HepG2 (cell line): ENCODE measurements around the gene BABAM1. TPM values are rescaled to one million over a fixed set of nuclear protein-coding genes. Genes with fewer than 3 reads are reported as not detected.

ENCODE experiments used
- ZXDC ChIP-seq: sonication (generic); formaldehyde crosslinking; IDR thresholded peaks from 2 replicates; pipeline ENCODE4 v1.5.0; 2020; ENCODE audit warnings: mild to moderate bottlenecking, missing genetic modification reagents
- polyA plus RNA-seq, 8 experiments: library from polyadenylated mRNA; depleted of rRNA in 3 of 8; stranded (reverse) in 7 of 8; unstranded in 1 of 8; fragments of >200 nt; fragmentation: Illumina TruSeq in 4 of 8; extraction: Trizol in 4 of 8; gene quantifications; 2 replicates each; pipeline versions ENCODE4 v1.2.1 to v1.2.3, GENCODE V29; 2011 to 2016; ENCODE audit warnings: low read depth in 4 of 8, missing spikeins in 1 of 8, mixed read lengths in 1 of 8; ENCODE audit not compliant: insufficient read depth in 1 of 8
- total RNA-seq, 5 experiments: library from RNA; depleted of rRNA; stranded (reverse); fragments of >200 nt; fragmentation: Illumina TruSeq; extraction: Trizol; gene quantifications; 2 replicates each; pipeline ENCODE4 v1.2.3, GENCODE V29; 2016; ENCODE audit warnings: low read depth in 1 of 5
- TF ChIP-seq, protein P1 (sequence below): sonication (generic); formaldehyde crosslinking; IDR thresholded peaks from 2 replicates; pipeline ENCODE4 v1.4.0; 2020; ENCODE audit warnings: missing genetic modification reagents
- TF ChIP-seq, protein P2 (sequence below): sonication (generic); formaldehyde crosslinking; IDR thresholded peaks from 2 replicates; pipeline ENCODE4 v1.4.0; 2020; ENCODE audit warnings: missing genetic modification reagents

BABAM1 gene
- total and polyA plus RNA-seq, 2 of the 13 experiments (the other 11 are each of a cell fraction or from before 2014, with no cell fraction given), result 70.0 to 82.0 TPM

DNA sequence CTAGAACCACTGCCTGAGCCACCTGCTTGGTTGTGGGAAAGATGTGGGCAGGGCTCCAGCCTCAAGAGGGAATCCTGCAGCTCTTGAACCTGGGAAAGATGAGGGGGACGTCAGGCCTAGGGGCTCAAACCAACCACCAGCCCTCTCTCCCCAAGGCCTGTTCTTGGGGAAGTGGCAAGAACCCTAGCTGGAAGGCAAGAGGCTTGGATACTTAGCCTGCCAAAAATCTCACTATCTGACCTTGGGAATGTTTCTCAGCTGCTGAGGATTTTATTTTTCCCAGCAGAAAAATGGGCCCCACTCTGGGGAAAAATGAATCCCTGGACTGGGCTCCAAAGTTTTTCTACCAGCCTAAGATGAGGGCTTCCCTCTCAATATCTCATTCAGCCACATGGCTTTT lies 7.3 kb upstream of the BABAM1 start (continued):
- TF ChIP-seq ZXDC (CRISPR knock-in tag), result no peak
- TF ChIP-seq, protein P1, sequence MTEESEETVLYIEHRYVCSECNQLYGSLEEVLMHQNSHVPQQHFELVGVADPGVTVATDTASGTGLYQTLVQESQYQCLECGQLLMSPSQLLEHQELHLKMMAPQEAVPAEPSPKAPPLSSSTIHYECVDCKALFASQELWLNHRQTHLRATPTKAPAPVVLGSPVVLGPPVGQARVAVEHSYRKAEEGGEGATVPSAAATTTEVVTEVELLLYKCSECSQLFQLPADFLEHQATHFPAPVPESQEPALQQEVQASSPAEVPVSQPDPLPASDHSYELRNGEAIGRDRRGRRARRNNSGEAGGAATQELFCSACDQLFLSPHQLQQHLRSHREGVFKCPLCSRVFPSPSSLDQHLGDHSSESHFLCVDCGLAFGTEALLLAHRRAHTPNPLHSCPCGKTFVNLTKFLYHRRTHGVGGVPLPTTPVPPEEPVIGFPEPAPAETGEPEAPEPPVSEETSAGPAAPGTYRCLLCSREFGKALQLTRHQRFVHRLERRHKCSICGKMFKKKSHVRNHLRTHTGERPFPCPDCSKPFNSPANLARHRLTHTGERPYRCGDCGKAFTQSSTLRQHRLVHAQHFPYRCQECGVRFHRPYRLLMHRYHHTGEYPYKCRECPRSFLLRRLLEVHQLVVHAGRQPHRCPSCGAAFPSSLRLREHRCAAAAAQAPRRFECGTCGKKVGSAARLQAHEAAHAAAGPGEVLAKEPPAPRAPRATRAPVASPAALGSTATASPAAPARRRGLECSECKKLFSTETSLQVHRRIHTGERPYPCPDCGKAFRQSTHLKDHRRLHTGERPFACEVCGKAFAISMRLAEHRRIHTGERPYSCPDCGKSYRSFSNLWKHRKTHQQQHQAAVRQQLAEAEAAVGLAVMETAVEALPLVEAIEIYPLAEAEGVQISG, result no peak
- TF ChIP-seq, protein P2, sequence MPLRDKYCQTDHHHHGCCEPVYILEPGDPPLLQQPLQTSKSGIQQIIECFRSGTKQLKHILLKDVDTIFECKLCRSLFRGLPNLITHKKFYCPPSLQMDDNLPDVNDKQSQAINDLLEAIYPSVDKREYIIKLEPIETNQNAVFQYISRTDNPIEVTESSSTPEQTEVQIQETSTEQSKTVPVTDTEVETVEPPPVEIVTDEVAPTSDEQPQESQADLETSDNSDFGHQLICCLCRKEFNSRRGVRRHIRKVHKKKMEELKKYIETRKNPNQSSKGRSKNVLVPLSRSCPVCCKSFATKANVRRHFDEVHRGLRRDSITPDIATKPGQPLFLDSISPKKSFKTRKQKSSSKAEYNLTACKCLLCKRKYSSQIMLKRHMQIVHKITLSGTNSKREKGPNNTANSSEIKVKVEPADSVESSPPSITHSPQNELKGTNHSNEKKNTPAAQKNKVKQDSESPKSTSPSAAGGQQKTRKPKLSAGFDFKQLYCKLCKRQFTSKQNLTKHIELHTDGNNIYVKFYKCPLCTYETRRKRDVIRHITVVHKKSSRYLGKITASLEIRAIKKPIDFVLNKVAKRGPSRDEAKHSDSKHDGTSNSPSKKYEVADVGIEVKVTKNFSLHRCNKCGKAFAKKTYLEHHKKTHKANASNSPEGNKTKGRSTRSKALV (CRISPR knock-in tag), result no peak
- TF ChIP-seq, all 625 proteins: peak for 0
